HepG2 (cell line): Measurements from ENCODE around the gene GRM2. TPM values are rescaled to one million over a fixed set of nuclear protein-coding genes. Genes with fewer than 3 reads are reported as not detected.

ENCODE experiments used
- ADNP ChIP-seq: sonication (generic); formaldehyde crosslinking; IDR thresholded peaks from 2 replicates; pipeline ENCODE4 v1.4.0; 2020; ENCODE audit warnings: missing genetic modification reagents
- ATF7 ChIP-seq, 2 experiments: fragments of 450-650 bp in 1 of 2; sonication (generic) in 1 of 2; formaldehyde crosslinking in 1 of 2; IDR thresholded peaks; 2 replicates each; pipeline versions ENCODE4 v1.4.0 to v1.6.1; 2016 to 2020; ENCODE audit warnings: antibody characterized with exemption in 1 of 2, mild to moderate bottlenecking in 1 of 2, missing genetic modification reagents in 1 of 2
- CCDC6 ChIP-seq: sonication (generic); formaldehyde crosslinking; IDR thresholded peaks from 2 replicates; pipeline ENCODE4 v1.8.1; 2022; ENCODE audit warnings: mild to moderate bottlenecking, missing genetic modification reagents, moderate library complexity
- EP300 ChIP-seq, 3 experiments: sonication (generic) in 1 of 3; formaldehyde crosslinking in 1 of 3; IDR thresholded peaks; 2 replicates each; pipeline versions ENCODE4 v1.5.1 to v1.6.1; 2011 to 2020; ENCODE audit warnings: low read depth in 2 of 3, low read length in 2 of 3, borderline replicate concordance in 1 of 3, improper control_type of control experiment in 1 of 3, mild to moderate bottlenecking in 1 of 3, missing genetic modification reagents in 1 of 3, moderate library complexity in 1 of 3
- HOXA9 ChIP-seq: sonication (generic); formaldehyde crosslinking; IDR thresholded peaks from 2 replicates; pipeline ENCODE4 v1.8.1; 2022; ENCODE audit warnings: missing genetic modification reagents, mild to moderate bottlenecking, moderate library complexity, borderline replicate concordance
- NCOA2 ChIP-seq: sonication (generic); formaldehyde crosslinking; IDR thresholded peaks from 2 replicates; pipeline ENCODE4 v1.8.0; 2022; ENCODE audit warnings: inconsistent platforms
- NFYC ChIP-seq: IDR thresholded peaks from 2 replicates; pipeline ENCODE4 v1.6.1; 2016; ENCODE audit warnings: missing genetic modification reagents, missing compliant biosample characterization
- NR3C1 ChIP-seq: sonication (generic); formaldehyde crosslinking; IDR thresholded peaks from 2 replicates; pipeline ENCODE4 v1.4.0; 2020; ENCODE audit warnings: missing genetic modification reagents
- SIN3A ChIP-seq: IDR thresholded peaks from 2 replicates; pipeline ENCODE4 v1.6.1; 2011; ENCODE audit warnings: low read depth, mild to moderate bottlenecking, control low read depth, low read length, borderline replicate concordance
- SMARCC2 ChIP-seq: fragments of 450-650 bp; IDR thresholded peaks from 2 replicates; pipeline ENCODE4 v1.6.1; 2017; ENCODE audit warnings: antibody characterized with exemption, mild to moderate bottlenecking
- SSRP1 ChIP-seq: IDR thresholded peaks from 2 replicates; pipeline ENCODE4 v1.6.1; 2016; ENCODE audit warnings: control low read depth
- ZNF460 ChIP-seq: sonication (generic); formaldehyde crosslinking; IDR thresholded peaks from 2 replicates; pipeline ENCODE4 v1.5.1; 2020; ENCODE audit warnings: missing genetic modification reagents, mild to moderate bottlenecking, borderline replicate concordance
- polyA plus RNA-seq, 8 experiments: library from polyadenylated mRNA; depleted of rRNA in 3 of 8; stranded (reverse) in 7 of 8; unstranded in 1 of 8; fragments of >200 nt; fragmentation: Illumina TruSeq in 4 of 8; extraction: Trizol in 4 of 8; gene quantifications; 2 replicates each; pipeline versions ENCODE4 v1.2.1 to v1.2.3, GENCODE V29; 2011 to 2016; ENCODE audit warnings: low read depth in 4 of 8, missing spikeins in 1 of 8, mixed read lengths in 1 of 8; ENCODE audit not compliant: insufficient read depth in 1 of 8
- total RNA-seq, 5 experiments: library from RNA; depleted of rRNA; stranded (reverse); fragments of >200 nt; fragmentation: Illumina TruSeq; extraction: Trizol; gene quantifications; 2 replicates each; pipeline ENCODE4 v1.2.3, GENCODE V29; 2016; ENCODE audit warnings: low read depth in 1 of 5
- TF ChIP-seq, protein P1 (sequence below): sonication (generic); formaldehyde crosslinking; IDR thresholded peaks from 2 replicates; pipeline ENCODE4 v1.5.0; 2020; ENCODE audit warnings: mild to moderate bottlenecking, missing genetic modification reagents, moderate library complexity
- TF ChIP-seq, protein P2 (sequence below): sonication (generic); formaldehyde crosslinking; IDR thresholded peaks from 2 replicates; pipeline ENCODE4 v1.5.1; 2020; ENCODE audit warnings: mild to moderate bottlenecking, missing genetic modification reagents, moderate library complexity
- TF ChIP-seq, protein P3 (sequence below): sonication (generic); formaldehyde crosslinking; IDR thresholded peaks from 2 replicates; pipeline ENCODE4 v1.4.0; 2020; ENCODE audit warnings: mild to moderate bottlenecking, missing genetic modification reagents
- TF ChIP-seq, protein P4 (sequence below): IDR thresholded peaks from 2 replicates; pipeline ENCODE4 v1.6.1; 2018; ENCODE audit warnings: missing genetic modification reagents
- TF ChIP-seq, protein P5 (sequence below): sonication (generic); formaldehyde crosslinking; conservative IDR thresholded peaks from 2 replicates; pipeline ENCODE4 v1.4.0; 2020; ENCODE audit warnings: missing genetic modification reagents

The GRM2 gene
- total and polyA plus RNA-seq, 2 of the 13 experiments (the other 11 are each of a cell fraction or from before 2014, with no cell fraction given) = 0.04 to 0.07 TPM

DNA sequence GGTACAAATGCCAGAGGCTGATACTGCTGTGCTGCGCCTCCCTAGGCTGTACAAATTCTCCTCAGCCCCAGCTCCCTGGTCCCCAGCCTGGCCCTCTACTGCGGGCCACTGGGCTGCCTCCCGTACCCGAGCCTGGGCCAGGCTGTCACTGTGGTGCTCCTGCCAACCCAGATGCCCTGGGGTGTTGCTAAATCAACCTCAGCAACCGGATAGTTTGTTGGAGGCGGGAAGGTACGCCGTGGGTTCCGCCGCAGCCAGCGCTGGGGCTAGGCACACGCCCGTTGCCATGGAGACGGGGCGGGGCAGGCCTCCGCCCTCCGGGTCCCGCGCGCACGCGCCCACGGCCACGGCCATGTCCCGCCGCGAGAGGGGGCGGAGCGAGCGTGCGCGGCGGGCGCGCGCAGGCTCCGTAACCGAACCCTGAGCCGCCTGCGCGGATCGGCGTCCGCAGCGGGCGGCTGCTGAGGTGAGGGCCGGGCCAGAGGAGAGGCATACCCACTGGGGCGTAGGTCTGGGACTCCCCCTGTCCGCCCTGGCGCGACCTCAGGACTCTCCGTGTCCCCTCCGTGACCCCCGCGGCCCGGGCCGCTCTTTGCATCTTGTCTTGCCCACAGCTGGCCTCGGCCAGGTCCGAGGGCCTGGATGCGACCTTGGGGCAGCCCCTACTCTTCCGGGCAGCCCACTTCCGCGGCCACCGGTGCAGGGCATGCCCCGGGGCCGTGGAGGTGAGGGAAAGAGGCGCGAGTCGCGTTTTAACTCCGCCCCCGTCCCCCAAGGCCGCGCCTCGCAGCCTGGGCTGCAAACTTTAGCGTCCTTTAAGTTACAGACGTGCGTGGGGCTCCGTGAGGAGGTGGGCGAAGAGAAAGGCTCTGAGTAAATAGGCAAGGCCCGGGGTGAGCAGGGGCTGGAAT is 35.8 kb upstream of the GRM2 start, which contains the start of gene TEX264 (continued):
- TF ChIP-seq, protein P1, sequence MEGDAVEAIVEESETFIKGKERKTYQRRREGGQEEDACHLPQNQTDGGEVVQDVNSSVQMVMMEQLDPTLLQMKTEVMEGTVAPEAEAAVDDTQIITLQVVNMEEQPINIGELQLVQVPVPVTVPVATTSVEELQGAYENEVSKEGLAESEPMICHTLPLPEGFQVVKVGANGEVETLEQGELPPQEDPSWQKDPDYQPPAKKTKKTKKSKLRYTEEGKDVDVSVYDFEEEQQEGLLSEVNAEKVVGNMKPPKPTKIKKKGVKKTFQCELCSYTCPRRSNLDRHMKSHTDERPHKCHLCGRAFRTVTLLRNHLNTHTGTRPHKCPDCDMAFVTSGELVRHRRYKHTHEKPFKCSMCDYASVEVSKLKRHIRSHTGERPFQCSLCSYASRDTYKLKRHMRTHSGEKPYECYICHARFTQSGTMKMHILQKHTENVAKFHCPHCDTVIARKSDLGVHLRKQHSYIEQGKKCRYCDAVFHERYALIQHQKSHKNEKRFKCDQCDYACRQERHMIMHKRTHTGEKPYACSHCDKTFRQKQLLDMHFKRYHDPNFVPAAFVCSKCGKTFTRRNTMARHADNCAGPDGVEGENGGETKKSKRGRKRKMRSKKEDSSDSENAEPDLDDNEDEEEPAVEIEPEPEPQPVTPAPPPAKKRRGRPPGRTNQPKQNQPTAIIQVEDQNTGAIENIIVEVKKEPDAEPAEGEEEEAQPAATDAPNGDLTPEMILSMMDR (CRISPR knock-in tag) = 0 out of 2 replicates have a peak, but pooled peaks have one; percentile 6
- TF ChIP-seq SSRP1 (CRISPR knock-in tag) = no peak
- TF ChIP-seq, protein P2, sequence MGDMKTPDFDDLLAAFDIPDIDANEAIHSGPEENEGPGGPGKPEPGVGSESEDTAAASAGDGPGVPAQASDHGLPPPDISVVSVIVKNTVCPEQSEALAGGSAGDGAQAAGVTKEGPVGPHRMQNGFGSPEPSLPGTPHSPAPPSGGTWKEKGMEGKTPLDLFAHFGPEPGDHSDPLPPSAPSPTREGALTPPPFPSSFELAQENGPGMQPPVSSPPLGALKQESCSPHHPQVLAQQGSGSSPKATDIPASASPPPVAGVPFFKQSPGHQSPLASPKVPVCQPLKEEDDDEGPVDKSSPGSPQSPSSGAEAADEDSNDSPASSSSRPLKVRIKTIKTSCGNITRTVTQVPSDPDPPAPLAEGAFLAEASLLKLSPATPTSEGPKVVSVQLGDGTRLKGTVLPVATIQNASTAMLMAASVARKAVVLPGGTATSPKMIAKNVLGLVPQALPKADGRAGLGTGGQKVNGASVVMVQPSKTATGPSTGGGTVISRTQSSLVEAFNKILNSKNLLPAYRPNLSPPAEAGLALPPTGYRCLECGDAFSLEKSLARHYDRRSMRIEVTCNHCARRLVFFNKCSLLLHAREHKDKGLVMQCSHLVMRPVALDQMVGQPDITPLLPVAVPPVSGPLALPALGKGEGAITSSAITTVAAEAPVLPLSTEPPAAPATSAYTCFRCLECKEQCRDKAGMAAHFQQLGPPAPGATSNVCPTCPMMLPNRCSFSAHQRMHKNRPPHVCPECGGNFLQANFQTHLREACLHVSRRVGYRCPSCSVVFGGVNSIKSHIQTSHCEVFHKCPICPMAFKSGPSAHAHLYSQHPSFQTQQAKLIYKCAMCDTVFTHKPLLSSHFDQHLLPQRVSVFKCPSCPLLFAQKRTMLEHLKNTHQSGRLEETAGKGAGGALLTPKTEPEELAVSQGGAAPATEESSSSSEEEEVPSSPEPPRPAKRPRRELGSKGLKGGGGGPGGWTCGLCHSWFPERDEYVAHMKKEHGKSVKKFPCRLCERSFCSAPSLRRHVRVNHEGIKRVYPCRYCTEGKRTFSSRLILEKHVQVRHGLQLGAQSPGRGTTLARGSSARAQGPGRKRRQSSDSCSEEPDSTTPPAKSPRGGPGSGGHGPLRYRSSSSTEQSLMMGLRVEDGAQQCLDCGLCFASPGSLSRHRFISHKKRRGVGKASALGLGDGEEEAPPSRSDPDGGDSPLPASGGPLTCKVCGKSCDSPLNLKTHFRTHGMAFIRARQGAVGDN (CRISPR knock-in tag) = no peak
- peak; percentile 53 for TF ChIP-seq CCDC6 (CRISPR knock-in tag)
- TF ChIP-seq NR3C1 (CRISPR knock-in tag) = no peak
- 0 out of 2 replicates have a peak, but pooled peaks have one; percentile 28 for TF ChIP-seq SIN3A
- TF ChIP-seq NCOA2 = no peak
- no peak for TF ChIP-seq EP300 (IDR thresholded peaks at IDR 0.05; ENCODE audit: low read depth in 2 of 2, low read length in 2 of 2)
- TF ChIP-seq EP300 (CRISPR knock-in tag; IDR thresholded peaks at IDR 0.05; ENCODE audit: borderline replicate concordance) = no peak
- TF ChIP-seq, protein P3, sequence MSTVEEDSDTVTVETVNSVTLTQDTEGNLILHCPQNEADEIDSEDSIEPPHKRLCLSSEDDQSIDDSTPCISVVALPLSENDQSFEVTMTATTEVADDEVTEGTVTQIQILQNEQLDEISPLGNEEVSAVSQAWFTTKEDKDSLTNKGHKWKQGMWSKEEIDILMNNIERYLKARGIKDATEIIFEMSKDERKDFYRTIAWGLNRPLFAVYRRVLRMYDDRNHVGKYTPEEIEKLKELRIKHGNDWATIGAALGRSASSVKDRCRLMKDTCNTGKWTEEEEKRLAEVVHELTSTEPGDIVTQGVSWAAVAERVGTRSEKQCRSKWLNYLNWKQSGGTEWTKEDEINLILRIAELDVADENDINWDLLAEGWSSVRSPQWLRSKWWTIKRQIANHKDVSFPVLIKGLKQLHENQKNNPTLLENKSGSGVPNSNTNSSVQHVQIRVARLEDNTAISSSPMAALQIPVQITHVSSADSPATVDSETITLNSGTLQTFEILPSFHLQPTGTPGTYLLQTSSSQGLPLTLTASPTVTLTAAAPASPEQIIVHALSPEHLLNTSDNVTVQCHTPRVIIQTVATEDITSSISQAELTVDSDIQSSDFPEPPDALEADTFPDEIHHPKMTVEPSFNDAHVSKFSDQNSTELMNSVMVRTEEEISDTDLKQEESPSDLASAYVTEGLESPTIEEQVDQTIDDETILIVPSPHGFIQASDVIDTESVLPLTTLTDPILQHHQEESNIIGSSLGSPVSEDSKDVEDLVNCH (CRISPR knock-in tag) = no peak
- no peak for TF ChIP-seq HOXA9
- TF ChIP-seq ZNF460 (CRISPR knock-in tag) = no peak
- TF ChIP-seq, protein P4, sequence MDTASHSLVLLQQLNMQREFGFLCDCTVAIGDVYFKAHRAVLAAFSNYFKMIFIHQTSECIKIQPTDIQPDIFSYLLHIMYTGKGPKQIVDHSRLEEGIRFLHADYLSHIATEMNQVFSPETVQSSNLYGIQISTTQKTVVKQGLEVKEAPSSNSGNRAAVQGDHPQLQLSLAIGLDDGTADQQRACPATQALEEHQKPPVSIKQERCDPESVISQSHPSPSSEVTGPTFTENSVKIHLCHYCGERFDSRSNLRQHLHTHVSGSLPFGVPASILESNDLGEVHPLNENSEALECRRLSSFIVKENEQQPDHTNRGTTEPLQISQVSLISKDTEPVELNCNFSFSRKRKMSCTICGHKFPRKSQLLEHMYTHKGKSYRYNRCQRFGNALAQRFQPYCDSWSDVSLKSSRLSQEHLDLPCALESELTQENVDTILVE = no peak
- TF ChIP-seq ADNP (CRISPR knock-in tag) = no peak
- TF ChIP-seq, protein P5, sequence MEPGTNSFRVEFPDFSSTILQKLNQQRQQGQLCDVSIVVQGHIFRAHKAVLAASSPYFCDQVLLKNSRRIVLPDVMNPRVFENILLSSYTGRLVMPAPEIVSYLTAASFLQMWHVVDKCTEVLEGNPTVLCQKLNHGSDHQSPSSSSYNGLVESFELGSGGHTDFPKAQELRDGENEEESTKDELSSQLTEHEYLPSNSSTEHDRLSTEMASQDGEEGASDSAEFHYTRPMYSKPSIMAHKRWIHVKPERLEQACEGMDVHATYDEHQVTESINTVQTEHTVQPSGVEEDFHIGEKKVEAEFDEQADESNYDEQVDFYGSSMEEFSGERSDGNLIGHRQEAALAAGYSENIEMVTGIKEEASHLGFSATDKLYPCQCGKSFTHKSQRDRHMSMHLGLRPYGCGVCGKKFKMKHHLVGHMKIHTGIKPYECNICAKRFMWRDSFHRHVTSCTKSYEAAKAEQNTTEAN (CRISPR knock-in tag) = 0 out of 2 replicates have a peak, but pooled peaks have one; percentile 39
- TF ChIP-seq ATF7 (IDR thresholded peaks at IDR 0.05) = no peak
- TF ChIP-seq ATF7 (CRISPR knock-in tag; IDR thresholded peaks at IDR 0.05) = 0 out of 2 replicates have a peak, but pooled peaks have one; percentile 54
- no peak for TF ChIP-seq NFYC (CRISPR knock-in tag)
- TF ChIP-seq SMARCC2 = no peak
